ENCODE measurements around the gene ANO3.

The ANO3 gene

GRCh38 chr11:26688701-26689100 lies 356.8 kb downstream of the ANO3 start:
- Histone ChIP-seq H3K36me3 (ENCODE audit: insufficient read depth, low read length) (no peaks in the 10 kb centered on the region), H3K9me3 (ENCODE audit: insufficient read depth, low read depth, low read length) (no peaks in the 10 kb centered on the region), H3K27ac (ENCODE audit: low read depth, low read length) (no peak overlapping the region), H3K27me3 (ENCODE audit: insufficient read depth, low read length) (no peaks in the 10 kb centered on the region), H3K9ac (ENCODE audit: low read depth, low read length) (no peak overlapping the region), H3K4me3 (ENCODE audit: low read length) (no peak overlapping the region), H3K4me1 (ENCODE audit: insufficient read depth, low read length) (no peaks in the 10 kb centered on the region)
- 95% methylated on average over 4 of the region's 4 CpGs for WGBS

GRCh38 chr11:26696330-26696729 lies 364.4 kb downstream of the ANO3 start:
- no peak overlapping the region for H3K27ac ChIP-seq (ENCODE audit: low read depth, low read length)
- no peaks in the 10 kb centered on the region for H3K27me3 ChIP-seq (ENCODE audit: insufficient read depth, low read length)
- H3K4me1 ChIP-seq (ENCODE audit: insufficient read depth, low read length), result no peaks in the 10 kb centered on the region; the same call in 1 of the 2 replicates
- H3K4me3 ChIP-seq (ENCODE audit: low read length), result no peak overlapping the region
- H3K9ac ChIP-seq (ENCODE audit: low read depth, low read length), result no peak overlapping the region
- WGBS, result 85% methylated on average over 2 of the region's 3 CpGs
- H3K36me3 ChIP-seq (ENCODE audit: insufficient read depth, low read length), result no peaks in the 10 kb centered on the region
- no peaks in the 10 kb centered on the region for H3K9me3 ChIP-seq (ENCODE audit: insufficient read depth, low read depth, low read length)

- Histone ChIP-seq H3K4me3 (ENCODE audit: low read length) (no peak overlapping the region), H3K9me3 (ENCODE audit: insufficient read depth, low read depth, low read length) (no peaks in the 10 kb centered on the region), H3K27ac (ENCODE audit: low read depth, low read length) (no peak overlapping the region), H3K36me3 (ENCODE audit: insufficient read depth, low read length) (no peaks in the 10 kb centered on the region), H3K27me3 (ENCODE audit: insufficient read depth, low read length) (no peaks in the 10 kb centered on the region), H3K4me1 (ENCODE audit: insufficient read depth, low read length) (no peaks in the 10 kb centered on the region; the same call in 1 of the 2 replicates), H3K9ac (ENCODE audit: low read depth, low read length) (no peak overlapping the region)
- 100% methylated on average over 2 of the region's 2 CpGs for WGBS
Observed at GRCh38 chr11:26698224-26698623, 366.3 kb downstream of the ANO3 start.

GRCh38 chr11:26700574-26701235 lies 368.8 kb downstream of the ANO3 start:
- no peak overlapping the region for H3K27ac ChIP-seq (ENCODE audit: low read depth, low read length)
- no peaks in the 10 kb centered on the region for H3K36me3 ChIP-seq (ENCODE audit: insufficient read depth, low read length)
- WGBS, result 83% methylated on average over 3 of the region's 3 CpGs
- H3K4me1 ChIP-seq (ENCODE audit: insufficient read depth, low read length), result no peaks in the 10 kb centered on the region; the same call in 1 of the 2 replicates
- no peak overlapping the region for H3K9ac ChIP-seq (ENCODE audit: low read depth, low read length)
- H3K4me3 ChIP-seq (ENCODE audit: low read length), result no peak overlapping the region
- no peaks in the 10 kb centered on the region for H3K9me3 ChIP-seq (ENCODE audit: insufficient read depth, low read depth, low read length)
- no peaks in the 10 kb centered on the region for H3K27me3 ChIP-seq (ENCODE audit: insufficient read depth, low read length)

- Histone ChIP-seq H3K9me3 (ENCODE audit: insufficient read depth, low read depth, low read length) (no peaks in the 10 kb centered on the region), H3K4me3 (ENCODE audit: low read length) (no peak overlapping the region), H3K36me3 (ENCODE audit: insufficient read depth, low read length) (no peaks in the 10 kb centered on the region)
Observed at GRCh38 chr11:26702406-26702805, 370.5 kb downstream of the ANO3 start.

GRCh38 chr11:26703411-26704191 lies 371.7 kb downstream of the ANO3 start:
- Histone ChIP-seq H3K4me3 (ENCODE audit: low read length) (no peak overlapping the region), H3K4me1 (ENCODE audit: insufficient read depth, low read length) (no peaks in the 10 kb centered on the region; the same call in 1 of the 2 replicates), H3K9ac (ENCODE audit: low read depth, low read length) (no peak overlapping the region), H3K27ac (ENCODE audit: low read depth, low read length) (no peak overlapping the region), H3K36me3 (ENCODE audit: insufficient read depth, low read length) (no peaks in the 10 kb centered on the region), H3K9me3 (ENCODE audit: insufficient read depth, low read depth, low read length) (no peaks in the 10 kb centered on the region), H3K27me3 (ENCODE audit: insufficient read depth, low read length) (no peaks in the 10 kb centered on the region)
- 88% methylated on average over 5 of the region's 5 CpGs for WGBS

More at GRCh38 chr11:26702406-26702805, 370.5 kb downstream of the ANO3 start:
- H3K27ac ChIP-seq (ENCODE audit: low read depth, low read length), result no peak overlapping the region
- no peaks in the 10 kb centered on the region for H3K27me3 ChIP-seq (ENCODE audit: insufficient read depth, low read length)
- no peak overlapping the region for H3K9ac ChIP-seq (ENCODE audit: low read depth, low read length)
- no peaks in the 10 kb centered on the region; the same call in 1 of the 2 replicates for H3K4me1 ChIP-seq (ENCODE audit: insufficient read depth, low read length)

- no peak overlapping the region for H3K27ac ChIP-seq (ENCODE audit: low read depth, low read length)
- H3K36me3 ChIP-seq (ENCODE audit: insufficient read depth, low read length), result no peaks in the 10 kb centered on the region
- H3K4me3 ChIP-seq (ENCODE audit: low read length), result no peak overlapping the region
- no peak overlapping the region for H3K9ac ChIP-seq (ENCODE audit: low read depth, low read length)
- 89% methylated on average over 1 of the region's 1 CpG for whole genome bisulfite sequencing
- H3K9me3 ChIP-seq (ENCODE audit: insufficient read depth, low read depth, low read length), result no peaks in the 10 kb centered on the region
- no peaks in the 10 kb centered on the region for H3K27me3 ChIP-seq (ENCODE audit: insufficient read depth, low read length)
- H3K4me1 ChIP-seq (ENCODE audit: insufficient read depth, low read length), result no peaks in the 10 kb centered on the region; the same call in 1 of the 2 replicates
Observed at GRCh38 chr11:26704249-26704648, 372.3 kb downstream of the ANO3 start.

GRCh38 chr11:26706181-26706580 lies 374.3 kb downstream of the ANO3 start:
- Histone ChIP-seq H3K27me3 (ENCODE audit: insufficient read depth, low read length) (no peaks in the 10 kb centered on the region), H3K9me3 (ENCODE audit: insufficient read depth, low read depth, low read length) (no peaks in the 10 kb centered on the region), H3K4me1 (ENCODE audit: insufficient read depth, low read length) (no peaks in the 10 kb centered on the region), H3K4me3 (ENCODE audit: low read length) (no peak overlapping the region), H3K27ac (ENCODE audit: low read depth, low read length) (no peak overlapping the region), H3K36me3 (ENCODE audit: insufficient read depth, low read length) (no peaks in the 10 kb centered on the region), H3K9ac (ENCODE audit: low read depth, low read length) (no peak overlapping the region)
- WGBS, result 87% methylated on average over 1 of the region's 1 CpG

GRCh38 chr11:26708736-26709456 lies 377.0 kb downstream of the ANO3 start:
- H3K9ac ChIP-seq (ENCODE audit: low read depth, low read length), result no peak overlapping the region
- no peak overlapping the region for H3K27ac ChIP-seq (ENCODE audit: low read depth, low read length)
- H3K36me3 ChIP-seq (ENCODE audit: insufficient read depth, low read length), result no peaks in the 10 kb centered on the region
- 88% methylated on average over 1 of the region's 2 CpGs for WGBS
- no peaks in the 10 kb centered on the region for H3K4me1 ChIP-seq (ENCODE audit: insufficient read depth, low read length)
- no peaks in the 10 kb centered on the region for H3K27me3 ChIP-seq (ENCODE audit: insufficient read depth, low read length)
- H3K9me3 ChIP-seq (ENCODE audit: insufficient read depth, low read depth, low read length), result no peaks in the 10 kb centered on the region
- H3K4me3 ChIP-seq (ENCODE audit: low read length), result no peak overlapping the region

- Histone ChIP-seq H3K36me3 (ENCODE audit: insufficient read depth, low read length) (no peaks in the 10 kb centered on the region), H3K27me3 (ENCODE audit: insufficient read depth, low read length) (no peaks in the 10 kb centered on the region), H3K9ac (ENCODE audit: low read depth, low read length) (no peak overlapping the region), H3K4me1 (ENCODE audit: insufficient read depth, low read length) (no peaks in the 10 kb centered on the region), H3K4me3 (ENCODE audit: low read length) (no peak overlapping the region), H3K9me3 (ENCODE audit: insufficient read depth, low read depth, low read length) (no peaks in the 10 kb centered on the region), H3K27ac (ENCODE audit: low read depth, low read length) (no peak overlapping the region)
- WGBS, result no CpG with 5 or more reads among the region's 2 CpGs
Observed at GRCh38 chr11:26710489-26710888, 378.6 kb downstream of the ANO3 start.

GRCh38 chr11:26712497-26712896 lies 380.6 kb downstream of the ANO3 start:
- H3K4me1 ChIP-seq (ENCODE audit: insufficient read depth, low read length), result no peaks in the 10 kb centered on the region
- H3K27me3 ChIP-seq (ENCODE audit: insufficient read depth, low read length), result no peaks in the 10 kb centered on the region
- 65% methylated on average over 4 of the region's 5 CpGs for WGBS
- H3K9me3 ChIP-seq (ENCODE audit: insufficient read depth, low read depth, low read length), result no peaks in the 10 kb centered on the region
- H3K4me3 ChIP-seq (ENCODE audit: low read length), result no peak overlapping the region
- H3K9ac ChIP-seq (ENCODE audit: low read depth, low read length), result no peak overlapping the region
- H3K27ac ChIP-seq (ENCODE audit: low read depth, low read length), result no peak overlapping the region
- H3K36me3 ChIP-seq (ENCODE audit: insufficient read depth, low read length), result no peaks in the 10 kb centered on the region
